Lung (tissue), 12 donors: ENCODE results near the gene CT45A5. TPM values are rescaled to one million over a fixed set of nuclear protein-coding genes. Genes with fewer than 3 reads are reported as not detected.
"Not testable (repeated sequence)": the region's sequence is repeated elsewhere in the genome, so short reads cannot be mapped to it uniquely, and the experiment has no call there.

Source experiments
- ATAC-seq: fragments of 200-7000 bp; cut with Tn5 transposase; one replicate; pipeline ENCODE4 v1.9.1; 2020; ENCODE audit warnings: moderate number of reproducible peaks; ENCODE audit not compliant: insufficient read depth, low FRiP score
- DNase-seq, 3 donors: peaks; one replicate each; pipeline ENCODE4 v3.0.0-alpha.2; 2013 to 2017
- H3K27ac ChIP-seq, 2 donors: one replicate each; pipeline ENCODE4 v1.5.1; 2013; ENCODE audit warnings: mild to moderate bottlenecking in 2 of 2, moderate library complexity in 2 of 2, control low read depth in 1 of 2, inconsistent platforms in 1 of 2, low read depth in 1 of 2, low read length in 1 of 2
- H3K27me3 ChIP-seq, 3 donors: one replicate each; pipeline ENCODE4 v1.5.1; 2013; ENCODE audit warnings: low read length in 2 of 3; ENCODE audit not compliant: control insufficient read depth in 3 of 3, insufficient read depth in 3 of 3
- H3K36me3 ChIP-seq, 4 donors: one replicate each; pipeline ENCODE4 v1.5.1; 2013; ENCODE audit warnings: low read length in 4 of 4, mild to moderate bottlenecking in 1 of 4, moderate library complexity in 1 of 4; ENCODE audit not compliant: control insufficient read depth in 4 of 4, insufficient read depth in 4 of 4
- H3K4me1 ChIP-seq, 5 donors: one replicate each; pipeline ENCODE4 v1.5.1; 2013; ENCODE audit warnings: low read length in 5 of 5, mild to moderate bottlenecking in 2 of 5, moderate library complexity in 1 of 5; ENCODE audit not compliant: control insufficient read depth in 5 of 5, insufficient read depth in 5 of 5
- H3K4me3 ChIP-seq: one replicate; pipeline ENCODE4 v1.5.1; 2013; ENCODE audit warnings: mild to moderate bottlenecking, control low read depth, moderate library complexity
- H3K9ac ChIP-seq, 2 donors: one replicate each; pipeline ENCODE4 v1.5.1; 2013; ENCODE audit warnings: low read length in 2 of 2, control low read depth in 1 of 2; ENCODE audit not compliant: insufficient read depth in 1 of 2
- H3K9me3 ChIP-seq, 4 donors: one replicate each; pipeline ENCODE4 v1.5.1; 2013; ENCODE audit warnings: low read length in 3 of 4, mild to moderate bottlenecking in 1 of 4, moderate library complexity in 1 of 4; ENCODE audit not compliant: control insufficient read depth in 4 of 4, insufficient read depth in 3 of 4
- CTCF ChIP-seq: IDR thresholded peaks from 2 replicates; pipeline ENCODE4 v1.5.1; 2012; ENCODE audit warnings: mild to moderate bottlenecking; ENCODE audit errors: control extremely low read depth, extremely low read depth
- WGBS, 2 donors: extraction: QIAGEN DNeasy Blood & Tissue Kit; methylation state at CpG; one replicate each; pipeline ENCODE4 v1.1.7; 2013; 5-methylcytosine and 5-hydroxymethylcytosine counted together
- polyA plus RNA-seq, 2 donors: library from polyadenylated mRNA; stranded (reverse); fragments of 200-250 nt; gene quantifications; one replicate each; pipeline ENCODE4 v1.2.1, GENCODE V29; 2013
- total RNA-seq, 2 donors: library from RNA; depleted of rRNA in 1 of 2; stranded (reverse); fragments of >200 nt in 1 of 2; gene quantifications; one replicate each; pipeline ENCODE4 v1.2.1, GENCODE V29; 2014 to 2021
- donor health status: control.
- donor health status: control.
- donor health status: Bipolar disorder and iron deficiency.
- donor health status: healthy.
- donor health status: DM: yes; HTN: yes; CAD: no.

The CT45A5 gene
- total and polyA plus RNA-seq, 4 donors: 1.00 TPM; not detected in 3

- no peaks in the 10 kb centered on the region for H3K4me1 ChIP-seq
- H3K9me3 ChIP-seq: no peaks in the 10 kb centered on the region
- DNase-seq (no peak), ATAC-seq (no peak)
- H3K4me3 ChIP-seq: no peak overlapping the region
- H3K36me3 ChIP-seq: no peaks in the 10 kb centered on the region
- no peak overlapping the region for H3K9ac ChIP-seq
- H3K27ac ChIP-seq: no peak overlapping the region
- 84 to 95% methylated on average over 23 of the region's 23 CpGs for WGBS, 2 donors
- H3K27me3 ChIP-seq: peaks cover 0 to 3% (median 0%) of the 10 kb centered on the region in 3 donors
- TF ChIP-seq CTCF: no peak
Measured at GRCh38 chrX:135741192-135741715, 44.0 kb downstream of the CT45A5 start.

GRCh38 chrX:135740681-135741149 is 44.6 kb downstream of the CT45A5 start:
- WGBS, 2 donors: 47 to 59% methylated on average over 18 of the region's 18 CpGs
- Histone ChIP-seq H3K9me3 (no peaks in the 10 kb centered on the region), H3K4me3 (no peak overlapping the region), H3K27me3 (peaks cover 0 to 3% (median 0%) of the 10 kb centered on the region in 3 donors), H3K36me3 (no peaks in the 10 kb centered on the region), H3K4me1 (no peaks in the 10 kb centered on the region), H3K27ac (no peak overlapping the region), H3K9ac (no peak overlapping the region)
- peak; percentile 19 to 32 (median 30) for DNase-seq
- peak; percentile 11 for TF ChIP-seq CTCF
- no peak for ATAC-seq

- 46 to 57% methylated on average over 4 of the region's 4 CpGs for WGBS, 2 donors
- no peak for ATAC-seq
Measured at GRCh38 chrX:135737366-135738071, 47.8 kb downstream of the CT45A5 start.

GRCh38 chrX:135734666-135735065 is 50.6 kb downstream of the CT45A5 start:
- not testable (repeated sequence) for ATAC-seq, H3K27ac ChIP-seq, H3K27me3 ChIP-seq, H3K4me3 ChIP-seq, H3K9me3 ChIP-seq, H3K4me1 ChIP-seq, H3K36me3 ChIP-seq, H3K9ac ChIP-seq, DNase-seq
- 63 to 89% methylated on average over 5 of the region's 5 CpGs for WGBS, 2 donors

More at GRCh38 chrX:135737366-135738071, 47.8 kb downstream of the CT45A5 start:
- Histone ChIP-seq H3K27ac (no peak overlapping the region), H3K4me3 (no peak overlapping the region), H3K9ac (no peak overlapping the region), H3K9me3 (no peaks in the 10 kb centered on the region), H3K36me3 (no peaks in the 10 kb centered on the region), H3K4me1 (no peaks in the 10 kb centered on the region), H3K27me3 (peaks cover 0 to 3% (median 0%) of the 10 kb centered on the region in 3 donors)
- DNase-seq: peak in 2 of 3 donors; percentile 35 to 42
- TF ChIP-seq CTCF: no peak
